Stimulated activated CD4-positive, alpha-beta T cell treated with anti-CD3 and anti-CD28 coated beads, Interleukin-12 subunit alpha, Interleukin-12 subunit beta, amount 100 ng/mL, for 48 hours (primary cell): ENCODE data around the gene IGFBP2.

Experiments
- DNase-seq, 3 donors: peaks; one replicate each; pipeline ENCODE4 v3.0.0-alpha.2; 2020; ENCODE audit warnings: low read depth in 2 of 3, low spot score in 1 of 3

IGFBP2 gene

DNA sequence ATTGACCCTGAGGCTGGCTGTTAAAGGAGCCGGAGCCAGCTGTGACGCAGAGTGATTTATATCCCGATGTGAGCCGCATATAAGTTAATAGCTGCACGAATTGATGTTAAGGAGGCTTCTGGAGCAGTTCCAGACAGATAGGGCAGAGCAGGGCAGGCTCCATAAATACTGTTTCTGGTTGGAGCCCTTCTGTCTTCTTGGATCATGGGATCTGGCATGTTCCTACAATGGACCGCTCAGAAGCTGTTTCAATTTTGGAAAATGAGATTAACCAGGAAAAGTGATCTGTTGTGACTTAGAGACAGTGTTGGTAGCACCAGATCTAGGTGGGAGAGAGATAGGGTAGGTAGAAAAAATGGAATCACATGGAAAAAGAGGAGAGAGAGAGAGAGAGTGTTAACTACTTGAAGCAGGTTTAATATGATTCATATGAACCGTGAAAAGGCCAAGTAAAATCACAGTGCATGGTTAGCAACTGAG, 66.9 kb downstream of the IGFBP2 start:
- no peak for DNase-seq

DNA sequence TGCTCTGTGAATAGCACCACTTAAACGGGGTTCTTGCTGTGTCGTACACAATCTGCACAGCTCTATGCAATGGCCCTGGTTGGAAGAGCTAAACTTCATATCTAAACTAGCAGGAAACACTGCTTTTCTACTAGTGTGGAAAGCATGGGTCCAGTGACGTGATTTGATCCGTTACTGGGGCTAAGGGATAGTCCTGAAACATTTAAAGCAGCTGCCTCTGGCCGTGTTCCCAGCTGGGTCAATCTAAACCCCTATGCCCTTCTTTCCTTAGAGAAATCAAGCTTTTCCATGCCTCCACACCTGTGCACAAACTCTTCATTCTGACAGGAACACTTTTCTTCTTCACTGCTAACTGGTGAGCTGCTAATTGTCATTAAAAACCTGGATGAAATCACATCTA, 67.6 kb downstream of the IGFBP2 start:
- no peak for DNase-seq

DNA sequence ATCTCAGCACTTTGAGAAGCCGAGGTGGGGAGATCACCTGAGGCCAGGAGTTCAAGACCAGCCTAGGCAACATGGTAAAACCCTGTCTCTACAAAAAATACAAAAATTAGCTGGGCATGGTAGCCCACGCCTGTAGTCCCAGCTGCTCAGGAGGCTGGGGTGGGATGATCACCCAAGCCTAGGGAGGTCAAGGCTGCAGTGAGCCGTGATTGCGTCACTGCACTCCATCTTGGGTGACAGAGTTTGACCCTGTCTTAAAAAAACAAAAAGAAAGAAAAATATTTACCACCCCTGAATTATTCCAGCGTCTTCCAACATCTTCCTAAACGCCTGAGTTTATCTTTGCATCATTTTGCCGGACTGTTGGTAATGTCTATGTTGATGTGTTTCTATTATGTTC, 68.3 kb downstream of the IGFBP2 start:
- DNase-seq = no peak

DNA sequence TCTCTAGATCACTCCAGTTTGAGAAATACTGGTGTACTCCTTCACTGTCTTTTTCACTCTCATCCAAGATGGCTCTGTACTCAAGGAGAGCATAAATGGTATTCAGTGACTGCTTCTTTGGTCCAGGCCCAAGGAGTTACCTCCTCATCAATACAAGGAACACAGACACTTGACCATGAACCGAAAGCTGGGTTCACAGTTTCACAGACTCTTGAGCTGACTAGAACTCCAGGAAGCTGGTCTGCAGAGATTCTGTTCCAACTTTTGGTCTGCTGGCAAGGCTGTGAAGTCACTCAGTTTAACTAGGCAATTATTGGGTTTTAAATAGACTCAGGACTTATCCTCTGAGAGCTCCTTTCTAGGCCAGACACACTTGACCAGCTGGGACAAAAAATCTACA, 69.5 kb downstream of the IGFBP2 start:
- DNase-seq = no peak

DNA sequence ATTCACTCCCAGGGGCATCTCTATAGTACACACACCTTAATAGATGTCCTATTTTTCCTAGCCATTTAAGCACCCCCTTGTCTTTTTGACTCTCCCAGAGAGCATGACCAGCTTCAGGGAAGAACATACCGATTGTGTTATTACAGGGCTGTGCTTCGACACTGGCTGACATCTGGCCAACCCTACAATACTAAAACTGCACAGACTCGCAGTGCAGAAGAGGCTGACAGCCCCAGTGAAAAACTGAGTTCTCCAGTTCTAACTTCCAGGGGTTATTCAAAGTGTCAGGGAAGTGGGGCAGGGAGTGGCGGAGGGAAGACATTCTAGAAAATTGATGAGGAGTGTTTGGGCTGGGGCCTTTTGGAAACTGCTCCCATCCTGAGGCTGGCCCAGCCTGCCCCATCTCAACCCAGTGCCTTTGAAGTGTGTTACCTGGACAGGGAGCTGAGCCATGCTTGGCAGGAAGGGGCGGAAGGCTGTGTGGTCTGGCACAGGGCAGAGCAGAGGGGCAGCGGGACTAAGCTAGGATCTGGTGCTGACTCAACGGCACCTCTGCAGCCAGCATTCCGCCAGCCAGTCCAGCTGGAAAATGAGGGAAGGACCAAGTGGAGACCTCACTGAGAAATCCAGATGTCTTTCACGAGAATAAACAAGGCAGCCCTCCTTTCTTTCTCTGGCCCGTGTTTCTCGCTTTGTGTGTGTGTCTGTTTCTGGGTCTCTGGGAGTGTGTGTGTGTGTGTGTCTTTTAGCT, 77.5 kb downstream of the IGFBP2 start:
- no peak for DNase-seq

DNA sequence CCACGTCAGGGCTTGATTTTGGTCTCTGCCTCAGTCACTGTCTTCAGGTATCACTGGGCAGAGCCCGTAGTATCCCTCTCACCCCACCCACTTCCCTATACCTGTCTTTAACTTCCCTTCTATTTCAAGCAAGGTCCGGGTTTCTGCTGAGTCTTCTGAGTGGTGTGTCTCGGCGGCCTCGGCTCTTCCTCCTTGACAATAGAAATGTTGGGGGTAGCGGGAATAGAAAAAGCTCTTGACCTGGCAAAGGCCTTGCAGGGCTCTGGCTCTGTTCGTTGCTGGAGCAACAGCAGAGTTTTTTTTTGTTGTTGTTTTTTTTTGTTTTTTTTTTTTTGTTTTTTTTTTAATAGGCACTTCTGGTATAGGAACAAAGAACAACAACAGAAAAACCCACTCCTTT, 78.1 kb downstream of the IGFBP2 start:
- DNase-seq = no peak

DNA sequence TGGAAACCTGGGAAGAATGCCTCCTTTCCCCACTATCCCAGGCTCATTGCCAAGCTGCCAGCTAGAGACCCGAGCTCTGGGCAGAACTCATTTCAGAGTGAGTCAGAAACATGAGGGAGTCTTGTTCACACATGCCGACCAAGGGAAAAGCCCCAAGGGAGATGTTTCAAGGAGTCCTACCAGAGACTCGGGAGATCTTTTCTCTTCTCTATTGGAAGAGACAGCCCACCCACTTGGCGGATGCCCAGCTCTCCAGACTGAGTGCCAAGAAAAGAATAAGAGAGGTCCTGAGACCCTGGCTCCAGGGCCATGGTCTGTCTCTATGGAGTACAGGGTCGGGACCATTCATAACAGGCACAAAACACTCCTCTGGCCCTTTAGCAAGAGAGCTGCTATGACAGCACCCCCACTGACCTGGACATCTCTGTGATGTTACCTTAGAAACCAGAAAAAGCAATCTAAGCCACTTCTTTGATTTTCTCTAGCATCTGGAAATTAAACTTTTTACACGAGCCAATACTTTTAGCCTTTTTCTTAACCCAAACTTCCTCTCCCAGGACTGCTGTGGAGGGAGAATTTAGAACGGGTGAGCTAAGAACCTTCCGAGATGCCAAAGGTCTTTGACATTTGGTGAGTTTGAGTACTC, 80.6 kb downstream of the IGFBP2 start:
- no peak for DNase-seq
